WTC11 (cell line): ENCODE measurements around the gene FRYL.

Experiments used
- CREB1 ChIP-seq: sonication (generic); formaldehyde crosslinking; IDR thresholded peaks from 2 replicates; pipeline ENCODE4 v1.8.0; 2023; ENCODE audit warnings: mild to moderate bottlenecking, missing genetic modification reagents
- TEAD4 ChIP-seq: sonication (generic); formaldehyde crosslinking; IDR thresholded peaks from 2 replicates; pipeline ENCODE4 v1.8.0; 2022; ENCODE audit warnings: mild to moderate bottlenecking, missing genetic modification reagents
- TF ChIP-seq, protein P1 (sequence below): fragments of 200-600 bp; IDR thresholded peaks from 2 replicates; pipeline ENCODE4 v1.8.0; 2022; ENCODE audit warnings: antibody characterized with exemption

DNA sequence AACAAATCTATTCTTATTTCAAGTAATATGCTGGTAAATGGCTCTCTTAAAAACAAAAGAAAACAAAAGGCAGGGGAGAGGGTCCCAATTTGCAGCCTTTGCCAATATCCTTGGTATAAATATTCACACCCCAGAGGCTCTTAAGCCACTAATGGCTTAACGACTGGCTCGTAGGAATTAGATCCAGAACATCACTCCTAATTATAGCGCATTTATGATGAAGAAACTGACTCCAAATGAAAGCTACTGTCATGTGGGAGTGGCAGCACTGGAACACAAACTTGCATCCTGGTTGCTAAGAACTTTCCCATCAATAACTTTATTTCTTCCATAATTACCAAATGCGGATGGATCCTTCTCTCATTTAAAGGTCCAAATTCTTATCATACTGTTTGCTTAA lies 138.7 kb downstream of the FRYL start:
- TF ChIP-seq TEAD4 (no peak), CREB1 (no peak)
- TF ChIP-seq, protein P1, sequence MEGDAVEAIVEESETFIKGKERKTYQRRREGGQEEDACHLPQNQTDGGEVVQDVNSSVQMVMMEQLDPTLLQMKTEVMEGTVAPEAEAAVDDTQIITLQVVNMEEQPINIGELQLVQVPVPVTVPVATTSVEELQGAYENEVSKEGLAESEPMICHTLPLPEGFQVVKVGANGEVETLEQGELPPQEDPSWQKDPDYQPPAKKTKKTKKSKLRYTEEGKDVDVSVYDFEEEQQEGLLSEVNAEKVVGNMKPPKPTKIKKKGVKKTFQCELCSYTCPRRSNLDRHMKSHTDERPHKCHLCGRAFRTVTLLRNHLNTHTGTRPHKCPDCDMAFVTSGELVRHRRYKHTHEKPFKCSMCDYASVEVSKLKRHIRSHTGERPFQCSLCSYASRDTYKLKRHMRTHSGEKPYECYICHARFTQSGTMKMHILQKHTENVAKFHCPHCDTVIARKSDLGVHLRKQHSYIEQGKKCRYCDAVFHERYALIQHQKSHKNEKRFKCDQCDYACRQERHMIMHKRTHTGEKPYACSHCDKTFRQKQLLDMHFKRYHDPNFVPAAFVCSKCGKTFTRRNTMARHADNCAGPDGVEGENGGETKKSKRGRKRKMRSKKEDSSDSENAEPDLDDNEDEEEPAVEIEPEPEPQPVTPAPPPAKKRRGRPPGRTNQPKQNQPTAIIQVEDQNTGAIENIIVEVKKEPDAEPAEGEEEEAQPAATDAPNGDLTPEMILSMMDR = no peak
